Endothelial cell of hepatic sinusoid (primary cell): Measurements from ENCODE around the gene ROCK2.

Experiments used
- in situ Hi-C: cut with HindIII; loops from 2 replicates; pipeline ENCODE4 v1.10.0; 2017; ENCODE audit warnings: low sequenced_read_pairs

ROCK2 gene

DNA sequence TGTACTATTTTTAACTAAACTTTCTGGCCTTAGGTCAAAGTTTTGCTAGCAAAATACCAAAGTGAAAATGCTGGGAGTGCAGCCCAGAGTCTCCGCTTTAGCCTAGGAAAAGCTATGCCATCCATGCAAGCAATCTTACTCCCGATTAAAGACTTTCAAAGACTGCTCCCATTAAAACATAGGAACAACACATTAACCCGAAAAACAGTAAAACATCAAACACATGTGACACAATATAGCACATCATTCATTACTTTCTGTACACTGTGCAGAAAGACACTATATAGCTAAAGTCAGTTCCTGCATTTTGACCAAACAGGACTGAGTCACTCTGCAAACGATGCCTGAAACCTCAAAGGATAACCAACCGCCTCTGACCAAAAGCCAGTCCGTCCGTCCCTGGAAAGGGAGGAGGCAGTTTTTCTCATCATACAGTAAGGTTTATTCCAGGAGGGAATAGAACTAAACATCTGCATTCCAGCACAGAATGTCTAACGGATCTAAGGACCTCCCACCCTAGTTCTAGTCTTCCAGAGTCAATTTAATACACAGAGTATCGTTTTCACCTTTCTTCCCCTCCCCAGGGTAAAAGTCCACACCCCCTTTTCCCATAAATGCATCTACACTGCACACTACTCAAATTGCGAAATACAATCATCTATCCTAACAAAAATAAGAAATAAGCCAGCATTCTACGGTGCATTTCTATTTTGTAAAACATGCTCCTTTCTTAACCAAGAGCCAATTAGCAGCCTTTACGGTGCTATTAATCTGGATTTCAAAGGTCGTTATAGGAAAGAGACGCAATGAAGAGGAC, 1.7 kb downstream of the ROCK2 start:
- in situ Hi-C loops, result no loop called here

DNA sequence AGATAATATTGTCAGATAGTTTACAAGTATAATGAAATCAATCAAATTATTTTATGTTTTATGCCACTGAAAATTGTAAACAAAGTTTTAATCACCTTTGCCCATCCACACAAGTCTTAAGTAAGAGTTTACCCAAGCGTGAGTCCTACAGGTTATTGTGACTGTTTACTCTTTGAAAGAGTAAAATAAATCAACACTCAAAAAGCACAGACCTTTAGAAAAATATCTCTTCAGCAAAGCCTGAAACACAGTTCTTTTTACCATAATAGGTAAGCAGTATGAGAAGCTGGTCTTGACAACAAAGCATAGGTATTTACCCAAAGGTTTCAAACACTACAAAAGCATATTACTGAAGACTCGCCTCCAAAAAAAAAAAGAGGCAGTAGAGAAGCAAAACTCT, 3.7 kb downstream of the ROCK2 start:
- in situ Hi-C loops, result no loop called here

DNA sequence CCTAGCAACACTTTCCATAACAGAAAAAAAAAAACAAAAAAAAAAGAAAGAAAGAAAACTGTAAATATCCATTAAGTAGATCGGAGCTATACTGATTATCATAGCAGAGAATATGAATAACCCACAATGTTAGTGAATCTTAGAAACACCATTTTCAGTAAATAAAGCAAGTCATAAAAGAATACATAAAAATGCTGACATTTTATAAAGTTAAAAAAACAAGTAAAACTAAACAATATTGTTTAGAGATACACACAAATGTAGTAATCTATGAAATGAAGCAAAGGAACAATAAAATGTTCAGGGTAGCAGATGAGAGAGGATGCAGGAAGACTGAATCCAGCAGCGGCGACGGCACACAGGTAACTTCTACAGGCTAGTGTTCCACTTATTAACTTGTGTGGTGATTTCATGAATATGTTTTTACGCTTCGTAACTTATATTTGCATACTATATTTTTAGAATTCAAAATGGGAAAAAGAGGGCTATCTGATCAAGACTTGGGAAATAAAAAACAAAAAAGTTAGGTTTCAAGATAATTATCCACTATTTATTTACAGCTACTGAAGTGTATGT, 4.8 kb downstream of the ROCK2 start:
- in situ Hi-C loops, result no loop called here

DNA sequence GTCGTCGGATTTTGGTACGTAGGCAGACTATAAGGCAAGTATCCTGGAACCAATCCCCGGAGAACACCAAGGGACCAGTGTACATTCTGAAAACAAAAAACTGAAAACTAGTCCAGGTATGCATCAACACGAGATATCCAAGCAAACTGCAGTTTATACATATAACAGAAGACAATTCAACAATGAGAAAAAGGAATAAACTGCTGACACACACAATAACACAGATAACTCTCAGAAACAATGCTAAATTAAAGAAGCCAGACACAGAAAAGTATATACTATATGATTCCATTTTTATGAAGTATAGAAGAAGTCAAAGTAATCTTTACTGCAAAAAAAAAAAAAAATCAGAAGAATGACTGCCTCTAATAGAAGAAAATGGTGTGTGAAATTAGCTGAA, 5.9 kb downstream of the ROCK2 start:
- in situ Hi-C loops, result no loop called here

DNA sequence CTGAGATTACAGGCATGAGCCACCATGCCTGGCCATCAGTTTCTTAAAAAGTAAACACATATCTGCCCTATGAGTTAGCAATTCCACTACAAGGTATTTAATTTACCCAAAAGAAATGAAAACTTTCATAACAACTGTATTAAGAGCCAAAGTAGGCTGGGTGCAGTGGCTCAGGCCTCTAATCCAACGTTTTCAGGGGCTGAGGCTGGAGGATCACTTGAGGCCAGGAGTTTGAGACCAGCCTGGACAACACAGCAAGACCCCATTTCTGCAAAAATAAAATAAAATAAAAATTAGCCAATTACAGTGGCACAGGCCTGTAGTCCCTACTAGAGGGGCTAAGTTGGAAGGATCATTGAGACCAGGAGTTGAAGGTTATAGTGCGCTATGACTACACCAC, 6.5 kb downstream of the ROCK2 start:
- in situ Hi-C loops, result no loop called here

DNA sequence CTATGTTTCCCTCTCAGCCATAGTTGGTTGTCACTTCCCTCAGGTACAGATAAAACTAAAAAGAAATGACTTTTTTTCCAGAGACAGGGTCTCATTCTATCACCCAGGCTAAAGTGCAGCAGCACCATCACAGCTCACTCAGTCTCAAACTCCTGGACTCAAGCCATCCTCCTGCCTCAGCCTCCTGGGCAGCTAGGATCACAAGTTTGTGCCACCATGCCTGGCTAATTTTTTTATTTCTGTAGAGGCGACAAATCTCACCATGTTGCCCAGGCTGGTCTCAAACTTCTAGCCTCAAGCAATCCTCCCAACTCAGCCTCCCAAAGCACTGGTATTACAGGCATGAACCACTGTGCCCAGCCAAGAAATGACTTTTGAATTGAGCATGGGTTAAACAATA, 8.2 kb downstream of the ROCK2 start:
- in situ Hi-C loops, result no loop called here

DNA sequence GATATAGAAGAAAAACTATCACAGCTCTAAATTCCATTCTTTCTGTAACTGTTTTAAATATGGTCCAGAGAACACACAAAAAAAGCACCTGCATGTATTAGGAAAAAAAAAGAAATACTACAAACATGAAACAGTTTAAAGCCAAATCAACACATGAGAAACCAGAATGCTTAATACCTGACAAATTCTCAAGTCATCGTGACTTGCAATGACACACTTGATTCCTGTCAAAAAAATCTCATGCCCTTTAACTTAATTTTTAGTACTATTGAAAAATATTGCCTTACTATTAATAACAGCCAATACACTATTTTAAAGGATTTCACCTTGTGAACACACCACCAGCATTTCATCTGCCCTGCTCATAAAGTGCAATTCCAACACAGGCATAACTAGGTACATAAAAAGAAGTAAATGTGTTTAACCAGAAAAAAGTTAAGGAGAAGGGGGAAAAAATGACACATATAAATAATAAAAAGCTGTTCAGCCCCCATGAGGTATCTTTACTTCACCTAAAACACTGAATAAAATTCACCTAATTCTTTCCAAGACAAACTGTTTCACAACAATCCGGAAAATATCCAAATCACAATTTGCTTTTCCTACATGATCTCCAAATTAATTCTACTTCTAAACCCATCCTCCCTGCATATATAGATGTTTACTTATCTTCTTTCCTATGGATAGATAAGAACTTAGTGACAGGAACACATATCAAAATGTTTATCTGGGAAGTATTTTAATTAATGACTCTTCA, 10.8 kb downstream of the ROCK2 start:
- in situ Hi-C loops, result no loop called here

DNA sequence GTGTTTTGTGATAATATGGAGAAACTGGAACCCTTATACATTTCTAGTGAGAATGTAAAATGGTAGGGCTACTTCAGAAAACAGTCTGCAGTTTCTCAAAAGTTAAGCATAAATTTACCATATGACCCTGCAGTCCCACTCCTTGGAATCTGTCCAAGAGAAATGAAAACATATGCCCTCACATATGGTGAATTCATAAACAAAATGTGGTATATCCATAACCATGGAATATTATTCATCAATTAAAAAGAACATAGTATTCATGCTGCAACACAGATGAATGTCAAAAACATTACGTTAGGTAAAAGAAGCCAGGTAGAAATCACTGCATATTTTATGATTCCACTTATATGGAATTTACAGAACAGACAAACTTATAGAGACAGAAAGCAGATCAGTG, 11.8 kb downstream of the ROCK2 start:
- in situ Hi-C loops, result no loop called here

DNA sequence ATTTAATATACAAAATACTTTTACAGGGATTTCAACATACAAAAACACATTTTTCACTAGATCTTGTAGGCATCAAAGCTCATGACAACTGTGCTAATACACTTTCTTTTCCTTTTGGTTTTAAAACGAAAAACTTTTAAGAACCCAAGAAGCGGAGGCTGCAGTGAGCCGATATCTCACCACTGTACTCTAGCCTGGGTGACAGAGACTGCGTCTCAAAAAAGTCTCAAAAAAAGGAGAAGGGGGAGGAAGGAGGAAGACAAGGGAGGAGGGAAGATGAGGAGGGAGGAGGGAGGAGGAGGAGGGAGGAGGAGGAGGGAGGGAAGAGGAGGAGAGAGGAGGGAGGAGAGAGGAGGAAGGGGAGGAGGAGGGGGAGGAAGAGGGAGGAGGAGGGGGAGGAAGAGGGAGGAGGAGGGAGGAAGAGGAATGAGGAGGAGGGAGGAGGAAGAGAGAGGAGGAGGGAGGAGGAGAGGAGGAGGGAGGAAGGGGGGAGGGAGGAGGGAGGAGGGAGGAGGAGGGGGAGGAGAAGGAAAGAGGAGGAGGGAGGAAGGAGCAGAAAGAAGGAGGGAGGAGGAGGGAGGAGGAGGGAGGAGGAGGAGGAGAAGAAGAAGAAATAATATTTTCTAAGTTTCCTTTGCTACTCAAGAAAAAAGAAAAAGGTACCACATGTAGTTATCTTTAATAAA, 13.8 kb downstream of the ROCK2 start:
- in situ Hi-C loops, result no loop called here

DNA sequence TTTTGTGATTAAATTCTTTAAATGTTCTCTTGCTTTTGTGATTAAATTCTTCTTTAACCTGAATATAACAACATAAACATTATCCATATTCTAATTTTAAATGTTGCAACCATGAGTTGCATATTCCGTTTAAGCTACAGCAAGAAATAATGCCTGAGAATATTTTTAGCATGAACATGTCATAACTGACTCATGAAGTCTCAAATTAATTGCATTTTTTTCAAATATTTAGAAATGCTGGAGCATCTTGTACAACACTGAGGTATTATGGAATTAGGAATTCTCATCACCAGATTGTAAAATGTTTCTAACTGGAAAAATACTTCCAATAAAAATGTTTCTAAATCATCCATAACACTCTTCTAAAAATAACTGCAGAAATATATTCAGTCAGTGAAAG, 14.7 kb downstream of the ROCK2 start:
- in situ Hi-C loops, result loop anchor here (5.0 kb wide), 1 partner anchor 102 kb away; no protein-coding TSS in a partner anchor

DNA sequence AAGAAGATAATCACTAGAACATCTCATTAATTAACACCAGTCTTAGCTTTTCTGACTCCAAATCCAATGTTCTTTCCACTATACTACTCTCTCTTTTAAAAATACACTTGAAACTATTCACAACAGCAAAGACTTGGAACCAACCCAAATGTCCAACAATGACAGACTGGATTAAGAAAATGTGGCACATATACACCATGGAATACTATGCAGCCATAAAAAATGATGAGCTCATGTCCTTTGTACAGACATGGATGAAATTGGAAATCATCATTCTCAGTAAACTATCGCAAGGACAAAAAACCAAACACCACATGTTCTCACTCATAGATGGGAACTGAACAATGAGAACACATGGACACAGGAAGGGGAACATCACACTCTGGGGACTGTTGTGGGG, 15.9 kb downstream of the ROCK2 start:
- in situ Hi-C loops, result loop anchor here (5.0 kb wide), 1 partner anchor 101 kb away; no protein-coding TSS in a partner anchor

DNA sequence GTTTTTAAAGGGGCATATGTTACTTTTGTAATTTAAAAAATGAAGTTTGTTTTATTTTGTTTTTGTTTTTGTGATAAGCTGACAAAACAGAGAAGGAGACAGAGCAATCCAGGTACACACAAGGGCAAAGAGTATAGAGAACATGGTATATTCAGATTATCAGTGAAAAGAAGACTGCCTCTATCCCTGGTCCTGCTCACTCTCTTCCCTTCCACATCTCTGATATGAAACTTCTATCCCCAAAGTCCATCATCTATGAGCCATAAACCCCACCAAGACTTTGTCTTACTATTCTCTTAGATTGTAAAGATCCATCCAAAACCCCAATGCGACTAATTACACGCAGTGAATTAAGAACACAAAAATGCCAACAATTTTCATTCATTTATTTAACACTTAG, 16.6 kb downstream of the ROCK2 start:
- in situ Hi-C loops, result loop anchor here (5.0 kb wide), 1 partner anchor 101 kb away; no protein-coding TSS in a partner anchor

DNA sequence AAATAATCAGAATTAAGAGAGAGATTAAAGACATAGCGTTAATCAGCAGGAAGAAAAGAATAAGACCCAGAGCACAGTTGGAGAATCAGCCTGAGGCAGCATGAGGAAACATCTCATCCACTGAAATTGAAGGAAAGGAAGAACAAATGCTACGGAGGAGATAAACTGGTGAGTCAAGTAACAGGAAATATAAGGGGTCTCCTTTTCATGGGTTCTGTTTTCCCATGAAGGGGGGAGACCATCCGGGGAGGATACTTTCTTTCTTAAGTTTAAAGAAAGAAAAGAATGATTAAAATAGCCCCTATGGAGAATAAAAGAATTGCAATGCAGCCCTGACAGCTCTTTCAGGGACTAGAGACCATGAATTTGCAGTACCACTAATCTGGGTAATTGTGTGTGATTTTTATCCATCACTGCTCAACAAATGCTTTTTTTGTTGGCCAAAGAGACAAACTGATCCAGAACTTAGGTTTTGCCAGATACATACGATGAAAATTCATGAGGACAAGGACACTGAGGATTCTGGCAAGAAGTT, 17.7 kb downstream of the ROCK2 start:
- in situ Hi-C loops, result loop anchor here (5.0 kb wide), 1 partner anchor 99 kb away; no protein-coding TSS in a partner anchor

DNA sequence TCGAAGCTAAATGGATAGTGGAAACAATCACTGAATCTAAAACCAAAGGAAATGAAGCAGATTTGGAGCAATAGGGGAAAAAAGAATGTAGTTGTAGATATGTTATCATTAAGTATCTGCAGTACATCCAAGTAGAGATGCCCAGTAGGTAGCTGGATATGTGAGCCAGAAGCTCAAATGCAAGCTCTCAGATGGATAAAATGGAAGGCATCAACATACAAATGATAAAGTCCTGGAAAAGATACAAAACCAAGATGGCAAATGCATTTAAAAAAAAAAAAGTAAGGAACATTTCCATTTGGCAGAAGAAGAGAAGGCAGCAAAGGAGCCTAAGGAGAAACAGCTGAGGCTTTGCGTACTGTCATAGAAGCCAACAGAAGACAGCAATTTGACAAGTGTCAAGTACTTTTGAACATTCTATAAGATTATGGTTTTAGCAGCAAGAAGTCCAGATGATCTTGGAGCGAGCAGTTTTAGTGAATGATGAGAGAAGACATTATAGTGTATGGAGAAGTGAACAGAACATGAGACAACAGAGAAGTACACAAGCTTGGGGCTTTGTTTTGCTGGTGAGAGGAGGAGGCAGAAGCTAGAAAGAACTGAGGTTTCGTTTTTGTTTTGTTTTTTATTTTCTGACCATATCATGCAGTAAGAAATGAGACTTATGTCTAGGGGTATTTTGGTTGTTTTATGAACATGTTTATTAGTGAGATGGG, 18.3 kb downstream of the ROCK2 start:
- in situ Hi-C loops, result loop anchor here (5.0 kb wide), 1 partner anchor 99 kb away; no protein-coding TSS in a partner anchor

DNA sequence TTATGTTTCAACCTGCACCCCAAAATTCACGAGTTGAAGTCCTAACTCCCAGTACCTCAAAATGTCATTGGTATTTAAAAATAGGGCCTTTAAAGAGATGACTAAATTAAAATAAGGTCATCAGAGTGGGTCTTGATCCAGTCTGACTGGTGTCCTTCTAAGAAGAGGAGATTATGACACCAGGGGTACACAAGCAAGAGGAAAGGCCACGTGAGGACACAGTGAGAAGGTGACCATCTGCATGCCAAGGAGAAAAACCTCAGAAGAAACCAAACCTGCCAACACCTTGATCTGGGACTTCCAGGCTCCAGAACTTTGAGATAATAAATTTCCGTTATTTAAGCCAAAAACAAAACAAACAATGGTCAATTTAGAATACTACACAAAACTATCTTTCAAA, 22.6 kb downstream of the ROCK2 start:
- in situ Hi-C loops, result no loop called here

DNA sequence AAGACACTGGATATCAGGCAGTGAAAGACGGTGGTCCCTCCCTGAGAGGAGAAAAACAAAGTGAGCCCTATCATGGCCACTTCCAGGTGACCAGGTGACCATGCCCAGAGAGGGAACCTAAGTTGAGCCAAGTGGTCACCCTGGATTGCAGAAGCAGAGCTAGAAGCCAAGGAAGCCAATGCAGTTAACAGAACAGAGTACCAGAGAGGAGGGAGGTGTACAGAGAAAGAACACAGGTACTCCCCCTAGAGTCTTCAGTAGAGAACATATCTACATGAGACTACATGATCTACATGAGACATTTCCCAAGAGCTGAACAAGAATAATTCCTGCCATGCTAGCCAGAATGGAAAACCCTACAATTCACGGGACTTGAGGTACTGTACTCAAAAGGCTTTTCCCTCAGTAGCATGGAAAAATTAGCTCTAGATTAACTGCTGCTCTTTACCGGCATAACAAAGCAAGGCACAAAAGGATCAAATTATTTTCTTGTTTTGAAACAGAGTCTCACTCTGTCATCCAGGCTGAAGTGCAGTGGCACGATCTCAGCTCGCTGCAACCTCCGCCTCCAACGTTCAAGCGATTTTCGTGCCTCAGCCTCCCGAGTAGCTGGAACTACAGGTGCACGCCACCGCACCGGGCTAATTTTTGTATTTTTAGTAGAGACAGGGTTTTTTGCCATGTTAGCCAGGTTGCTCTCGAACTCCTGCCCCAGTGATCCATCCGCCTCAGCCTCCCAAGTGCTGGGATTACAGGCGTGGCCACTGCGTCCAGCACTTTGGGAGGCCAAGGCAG, 23.5 kb downstream of the ROCK2 start:
- in situ Hi-C loops, result no loop called here

DNA sequence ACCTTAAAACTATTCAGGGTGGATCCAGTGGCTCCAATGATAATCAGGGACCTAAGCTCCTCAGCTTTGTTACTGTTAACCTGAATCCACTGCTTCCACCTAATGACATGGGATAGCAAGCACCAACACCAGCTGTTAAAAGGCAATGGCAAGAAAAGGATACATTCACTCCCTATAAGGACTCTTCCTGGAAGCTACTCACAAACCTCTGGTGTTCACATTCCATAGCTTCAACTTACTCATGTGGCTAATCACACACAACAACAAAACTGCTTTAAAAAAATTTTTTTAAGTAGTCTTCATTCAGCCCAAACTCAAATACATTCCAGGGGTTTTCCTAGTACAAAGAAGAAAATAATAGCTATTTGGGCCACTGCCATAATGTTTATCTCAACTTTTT, 24.5 kb downstream of the ROCK2 start:
- in situ Hi-C loops, result no loop called here

DNA sequence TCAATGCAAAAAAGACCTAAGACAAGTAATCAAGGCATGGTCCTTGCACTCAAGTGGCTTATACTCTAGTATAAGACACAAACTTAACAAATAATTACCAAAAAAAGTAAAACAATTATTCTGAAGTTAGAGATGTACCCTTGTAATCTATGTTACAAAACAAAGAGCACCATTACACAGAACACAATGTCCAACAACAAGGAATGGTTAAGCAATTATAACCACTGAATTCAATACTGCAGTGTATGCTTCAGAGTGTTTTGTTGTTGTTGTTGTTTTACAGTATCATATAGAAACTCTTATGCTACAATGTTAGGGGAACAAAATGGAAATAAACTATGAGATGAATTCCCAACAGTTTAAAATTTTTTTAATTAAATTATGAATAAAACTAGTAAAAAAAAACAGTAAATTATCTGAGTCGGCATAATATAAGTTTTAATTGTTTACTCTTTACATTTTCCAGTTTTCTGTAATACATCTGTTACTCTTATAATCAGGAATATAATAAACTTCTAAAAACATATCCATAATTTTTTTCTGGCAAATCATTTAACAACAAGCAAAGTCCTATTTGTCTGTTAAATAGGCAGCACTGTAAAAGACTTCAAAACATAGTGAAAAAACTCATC, 29.2 kb downstream of the ROCK2 start:
- in situ Hi-C loops, result no loop called here

DNA sequence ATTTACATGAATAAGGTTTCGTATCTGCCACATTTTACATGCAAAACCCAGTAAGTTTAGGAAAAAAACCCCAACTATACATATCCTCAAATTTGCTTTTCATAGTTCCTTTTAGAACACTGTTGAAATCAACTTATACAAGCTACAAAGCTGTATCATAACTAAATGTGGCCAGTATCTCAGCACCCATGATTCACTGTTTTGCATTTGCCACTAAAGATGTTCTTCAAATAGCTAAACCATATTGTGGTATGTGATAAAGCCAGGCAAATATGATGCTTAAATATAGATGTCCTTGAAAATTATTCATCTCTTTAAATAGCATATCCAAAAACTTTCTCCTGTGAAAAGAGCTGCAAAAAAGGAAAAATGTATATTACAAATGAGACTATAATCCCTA, 29.9 kb downstream of the ROCK2 start:
- in situ Hi-C loops, result loop anchor here (5.0 kb wide), 1 partner anchor 103 kb away; no protein-coding TSS in a partner anchor
